Stimulated activated effector memory CD8-positive, alpha-beta T cell treated with anti-CD3 and anti-CD28 coated beads, Interleukin-12 subunit alpha, Interleukin-12 subunit beta, amount 100 ng/mL, for 72 hours (primary cell): Measurements from ENCODE around the gene CDCA4.
A peak's percentile ranks its signal among the peaks of the same experiment; 100 is the strongest.

ENCODE experiments used
- ATAC-seq: fragments of 150-1000 bp; cut with Tn5 transposase; 2 replicates; pipeline ENCODE4 v1.10.0; 2021
- DNase-seq, 2 donors: peaks; one replicate each; pipeline ENCODE4 v3.0.0; 2021 to 2022; ENCODE audit warnings: low spot score in 2 of 2
- H3K27ac Mint-ChIP-seq: one replicate; pipeline ENCODE4 v1.8.0; 2022; ENCODE audit warnings: mild to moderate bottlenecking, mixed read lengths
- H3K36me3 Mint-ChIP-seq: one replicate; pipeline ENCODE4 v1.8.0; 2022; ENCODE audit warnings: mild to moderate bottlenecking, mixed read lengths
- H3K4me1 Mint-ChIP-seq: one replicate; pipeline ENCODE4 v1.8.0; 2022; ENCODE audit warnings: mixed read lengths
- H3K4me3 Mint-ChIP-seq: one replicate; pipeline ENCODE4 v1.8.0; 2022; ENCODE audit warnings: mild to moderate bottlenecking, mixed read lengths
- H3K9me3 Mint-ChIP-seq: one replicate; pipeline ENCODE4 v1.8.0; 2022; ENCODE audit warnings: mixed read lengths

The CDCA4 gene

DNA sequence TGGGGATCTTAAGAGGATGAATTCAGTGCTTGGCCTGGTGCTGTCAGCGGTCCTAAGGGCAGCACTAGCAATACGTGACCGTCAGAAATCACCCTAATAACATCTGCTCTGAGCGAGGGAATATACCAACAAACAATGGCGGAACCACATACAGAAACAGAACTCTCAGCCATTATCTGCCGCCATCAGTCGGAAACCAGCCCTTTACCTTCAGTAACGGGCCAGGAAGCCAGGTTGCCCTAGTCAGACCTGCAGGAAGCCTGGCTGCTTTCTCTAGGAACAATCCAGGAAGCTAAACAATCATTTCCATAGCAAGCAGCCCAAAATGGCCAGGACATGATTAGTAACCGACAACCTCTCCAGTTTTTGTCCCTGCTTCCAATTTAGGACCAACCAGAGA lies 5.6 kb downstream of the CDCA4 start:
- H3K36me3 Mint-ChIP-seq = peaks cover 88% of the 10 kb centered on the region

DNA sequence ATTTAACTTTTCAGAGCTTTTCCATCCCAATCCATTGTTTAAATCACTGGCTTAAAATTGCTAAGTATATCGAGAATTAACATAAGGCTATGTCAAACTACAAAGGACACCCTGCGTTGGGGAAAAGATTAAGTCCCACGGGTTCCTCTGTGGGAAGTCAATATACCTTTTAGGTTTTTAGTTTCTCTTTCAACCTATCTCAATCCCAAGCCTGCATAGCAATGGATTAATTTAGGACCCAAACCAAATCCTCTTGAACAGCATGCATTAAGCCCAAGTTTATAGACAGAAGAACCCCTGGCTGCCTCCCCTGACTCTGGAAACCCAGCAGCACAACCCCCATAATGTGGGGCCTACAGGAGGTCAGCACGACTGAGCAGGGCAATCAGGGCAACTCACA lies 6.3 kb downstream of the CDCA4 start:
- DNase-seq (no peak), ATAC-seq (no peak)
- peak overlapping the region; percentile 88 for H3K27ac Mint-ChIP-seq
- peaks cover 88% of the 10 kb centered on the region for H3K36me3 Mint-ChIP-seq
- peaks cover 76% of the 10 kb centered on the region for H3K4me1 Mint-ChIP-seq
- H3K9me3 Mint-ChIP-seq = no peaks in the 10 kb centered on the region
- H3K4me3 Mint-ChIP-seq = peak overlapping the region; percentile 97

More for the DNA sequence above, 5.6 kb downstream of the CDCA4 start:
- no peak for ATAC-seq
- Mint-ChIP-seq H3K4me3 (peak overlapping the region; percentile 97), H3K9me3 (no peaks in the 10 kb centered on the region), H3K4me1 (peaks cover 82% of the 10 kb centered on the region), H3K27ac (peak overlapping the region; percentile 88)
- no peak for DNase-seq

DNA sequence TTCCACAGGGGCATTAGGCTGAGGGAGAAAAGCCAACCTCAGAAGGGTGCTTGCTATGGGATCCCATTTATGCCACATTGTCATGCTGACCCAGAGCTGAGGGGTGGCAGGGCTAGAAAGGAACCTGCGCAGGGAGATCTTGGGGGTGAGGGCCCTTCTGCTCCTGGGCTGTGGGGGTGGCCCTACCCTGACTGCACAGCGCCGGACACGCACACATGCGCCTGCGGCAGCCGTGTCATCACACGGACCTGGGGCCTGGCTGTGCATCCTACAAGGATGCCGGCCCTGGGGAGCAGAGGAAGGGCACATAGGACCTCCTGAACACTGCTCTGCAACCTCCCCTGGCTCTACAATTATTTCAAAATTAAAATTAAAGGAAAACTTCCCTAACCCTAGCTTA lies 6.9 kb downstream of the CDCA4 start:
- DNase-seq (no peak), ATAC-seq (no peak)
- H3K36me3 Mint-ChIP-seq = peaks cover 88% of the 10 kb centered on the region
- no peaks in the 10 kb centered on the region for H3K9me3 Mint-ChIP-seq
- H3K4me1 Mint-ChIP-seq = peaks cover 70% of the 10 kb centered on the region
- H3K27ac Mint-ChIP-seq = peak overlapping the region; percentile 88
- peak overlapping the region; percentile 97 for H3K4me3 Mint-ChIP-seq

DNA sequence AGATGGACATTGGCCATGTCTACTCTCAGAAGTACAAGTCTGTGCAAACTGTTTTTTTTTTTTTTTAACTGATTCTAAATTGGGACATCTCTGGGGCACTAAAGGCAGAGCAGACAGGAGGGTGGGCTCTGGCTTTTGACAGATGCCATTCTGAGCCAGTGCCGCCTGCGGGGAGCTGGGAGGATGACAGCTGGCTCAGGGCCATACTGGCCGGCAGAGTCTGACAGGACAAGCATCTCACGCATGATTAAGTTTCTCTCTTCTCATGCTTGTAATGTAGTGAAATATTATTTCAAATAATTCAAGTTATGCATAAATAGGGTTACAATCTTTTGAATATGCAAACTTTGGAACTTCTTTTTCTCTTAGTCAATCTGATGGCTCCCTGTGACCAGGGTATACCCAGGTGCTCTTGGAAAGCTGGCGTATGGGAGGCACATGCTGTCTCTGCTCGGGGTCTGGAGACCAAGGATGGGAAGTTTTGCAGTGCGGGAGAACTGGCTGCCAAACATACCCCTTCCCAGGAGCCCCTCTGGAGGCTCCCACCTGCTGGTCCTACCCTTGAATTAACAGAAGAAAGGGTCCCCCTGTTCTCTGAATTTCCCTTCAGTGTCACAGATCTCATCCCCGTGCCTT lies 7.6 kb downstream of the CDCA4 start:
- Mint-ChIP-seq H3K9me3 (no peaks in the 10 kb centered on the region), H3K36me3 (peaks cover 88% of the 10 kb centered on the region), H3K4me3 (peak overlapping the region; percentile 97), H3K27ac (peak overlapping the region; percentile 88), H3K4me1 (peaks cover 62% of the 10 kb centered on the region)
- no peak for DNase-seq
- ATAC-seq = no peak

DNA sequence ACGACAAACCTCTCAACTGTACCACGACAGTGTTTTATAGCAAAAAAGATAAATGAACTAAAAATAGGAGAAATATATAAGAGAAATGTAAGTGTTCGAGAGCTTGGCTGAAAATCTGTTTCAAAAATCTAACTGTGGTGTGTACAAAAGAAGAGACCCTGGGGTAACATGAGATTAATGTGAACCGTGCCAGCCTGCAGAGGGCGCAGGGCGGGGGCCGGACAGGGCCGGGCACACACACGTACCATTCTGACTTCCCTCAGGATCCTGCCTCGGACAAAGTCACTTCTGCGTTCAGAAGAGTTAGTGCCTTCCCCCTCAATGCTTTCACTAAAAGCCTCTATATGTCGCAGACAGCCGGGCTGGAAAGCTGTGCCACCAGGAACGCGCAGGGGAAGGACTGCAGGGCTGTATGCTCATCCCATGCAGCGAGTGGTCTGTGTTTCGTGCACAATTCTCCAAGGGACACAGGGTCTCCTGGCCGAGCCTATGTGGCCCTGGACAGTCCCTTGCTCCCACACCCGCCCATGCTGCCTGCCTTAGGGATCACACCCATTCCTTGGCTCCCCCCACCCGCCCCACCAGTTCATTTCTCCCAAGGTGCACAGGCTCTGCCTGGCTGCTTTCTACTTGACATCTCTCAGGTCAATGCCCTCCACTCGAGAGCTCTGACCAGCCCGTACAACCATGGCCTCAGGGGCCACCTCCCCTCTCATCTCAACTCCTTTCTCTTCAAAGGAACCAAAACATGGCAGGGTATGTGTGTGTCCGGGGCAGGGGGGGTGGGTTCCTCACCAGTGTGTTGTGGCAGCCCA lies 8.5 kb downstream of the CDCA4 start:
- H3K9me3 Mint-ChIP-seq = no peaks in the 10 kb centered on the region
- H3K36me3 Mint-ChIP-seq = peaks cover 86% of the 10 kb centered on the region
- DNase-seq = no peak
- H3K27ac Mint-ChIP-seq = peak overlapping the region; percentile 88
- H3K4me1 Mint-ChIP-seq = peaks cover 54% of the 10 kb centered on the region
- no peak overlapping the region for H3K4me3 Mint-ChIP-seq
- ATAC-seq = no peak

DNA sequence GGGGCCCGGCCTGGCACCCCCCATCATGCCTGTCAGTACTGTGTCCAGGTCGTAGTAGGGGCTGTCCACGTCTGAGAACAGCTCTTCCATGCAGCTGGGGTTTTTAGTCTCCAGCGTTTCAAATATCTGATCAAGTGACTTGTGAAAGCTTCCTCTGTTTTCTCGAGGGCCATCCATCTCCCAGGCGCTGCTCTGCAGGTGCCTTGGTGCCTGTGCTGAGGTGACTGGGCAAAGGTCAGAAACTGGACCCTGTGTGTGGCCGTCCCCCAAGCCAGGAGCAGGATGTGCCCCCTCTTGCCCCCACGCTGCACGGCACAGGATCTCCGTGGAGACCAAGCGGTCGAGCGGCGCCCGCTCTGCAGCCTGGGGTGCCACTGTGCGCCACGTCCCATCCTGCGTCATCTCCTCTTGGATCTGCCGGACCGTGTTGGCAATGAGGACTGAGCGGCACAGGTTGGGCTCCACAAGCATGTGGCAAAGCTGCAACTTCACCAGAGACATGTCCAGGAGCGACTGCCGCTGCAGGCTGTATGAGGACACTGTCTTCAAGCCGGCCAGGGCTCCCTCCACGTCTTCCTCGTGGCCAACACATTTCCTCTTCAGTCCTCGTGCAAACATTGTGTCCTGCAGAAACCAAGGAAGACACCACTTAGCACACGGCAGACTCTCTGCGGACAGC lies 9.4 kb downstream of the CDCA4 start:
- peaks cover 86% of the 10 kb centered on the region for H3K36me3 Mint-ChIP-seq
- H3K4me3 Mint-ChIP-seq = no peak overlapping the region
- DNase-seq = no peak
- ATAC-seq = no peak
- no peaks in the 10 kb centered on the region for H3K9me3 Mint-ChIP-seq
- peaks cover 48% of the 10 kb centered on the region for H3K4me1 Mint-ChIP-seq
- peak overlapping the region; percentile 37 for H3K27ac Mint-ChIP-seq

DNA sequence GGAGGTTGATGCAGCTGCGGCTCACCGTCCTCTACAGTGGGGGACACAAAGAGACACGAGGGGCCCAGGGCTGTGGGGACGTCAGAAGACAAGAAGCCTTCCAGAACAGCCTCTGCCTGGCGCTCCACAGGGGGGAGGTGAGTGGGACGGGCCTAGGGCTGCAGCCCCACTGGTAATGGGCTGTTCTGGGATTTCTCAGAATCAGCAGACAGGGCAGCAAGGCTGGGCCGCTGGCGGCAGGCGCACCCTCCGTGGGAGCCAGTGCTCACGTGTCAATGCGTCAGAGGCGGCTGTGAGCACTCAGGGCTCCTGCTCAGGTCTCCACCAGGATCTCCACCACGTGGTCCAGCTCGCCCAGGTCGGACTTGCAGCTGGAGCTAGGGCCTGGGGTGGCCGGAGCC lies 10.0 kb downstream of the CDCA4 start:
- Mint-ChIP-seq H3K4me3 (no peak overlapping the region), H3K4me1 (peaks cover 42% of the 10 kb centered on the region), H3K27ac (no peak overlapping the region), H3K9me3 (no peaks in the 10 kb centered on the region), H3K36me3 (peaks cover 86% of the 10 kb centered on the region)
- ATAC-seq = no peak
- DNase-seq = no peak

DNA sequence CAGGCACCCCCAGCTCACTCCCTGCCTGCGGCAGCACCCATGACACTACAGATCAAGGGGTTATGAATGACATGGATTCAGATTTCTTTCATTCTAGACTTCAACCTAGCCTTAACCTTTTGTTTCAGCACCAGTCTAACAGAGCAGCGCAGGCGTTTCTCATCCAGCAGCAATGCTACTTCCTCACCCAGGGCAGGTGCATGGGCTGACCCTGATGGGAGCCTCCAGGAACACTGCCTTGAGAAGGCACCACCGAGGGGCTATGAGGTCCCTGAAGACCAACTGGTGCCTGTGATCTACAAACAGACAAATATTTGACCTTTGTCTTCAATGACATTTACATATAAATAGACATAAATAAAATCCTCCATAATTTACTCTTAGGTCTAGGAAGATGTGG lies 10.8 kb downstream of the CDCA4 start:
- Mint-ChIP-seq H3K4me3 (no peak overlapping the region), H3K27ac (no peak overlapping the region), H3K36me3 (peaks cover 84% of the 10 kb centered on the region), H3K4me1 (peaks cover 34% of the 10 kb centered on the region), H3K9me3 (no peaks in the 10 kb centered on the region)
- ATAC-seq (no peak), DNase-seq (no peak)

DNA sequence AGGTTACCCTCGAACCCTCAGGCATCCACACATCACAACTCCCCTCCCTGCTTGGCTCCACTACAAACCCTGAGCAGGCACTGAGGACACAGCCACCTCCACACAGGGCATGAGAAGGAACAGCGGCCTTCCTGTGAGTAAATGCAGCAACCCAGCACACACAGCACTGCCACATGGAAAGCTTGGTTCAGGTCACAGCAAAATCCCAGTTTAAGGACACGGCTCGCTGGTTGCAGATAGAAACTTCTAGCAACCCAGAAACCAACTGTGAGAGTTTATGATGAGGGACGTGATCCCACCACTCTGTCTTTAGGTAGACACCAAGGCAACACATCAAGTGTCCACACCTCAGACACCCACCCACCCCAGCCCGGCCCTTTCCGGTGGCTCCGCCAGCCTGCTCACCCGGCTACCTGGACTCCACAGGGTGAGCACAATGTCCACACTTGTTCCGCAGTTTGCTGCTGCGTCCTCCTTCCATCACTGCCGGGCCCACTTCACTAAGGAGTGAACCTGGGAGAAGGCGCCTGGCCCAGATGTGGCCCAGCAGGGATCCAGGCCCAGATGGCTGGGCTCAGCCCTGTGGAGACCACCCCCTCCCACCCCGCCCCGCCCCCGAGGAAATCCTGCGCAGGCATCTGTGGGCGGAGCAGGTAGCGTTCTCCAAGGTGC lies 13.2 kb downstream of the CDCA4 start:
- Mint-ChIP-seq H3K9me3 (no peaks in the 10 kb centered on the region), H3K27ac (no peak overlapping the region), H3K36me3 (peaks cover 72% of the 10 kb centered on the region), H3K4me1 (peaks cover 10% of the 10 kb centered on the region), H3K4me3 (no peak overlapping the region)
- DNase-seq (no peak), ATAC-seq (peak; percentile 6)

DNA sequence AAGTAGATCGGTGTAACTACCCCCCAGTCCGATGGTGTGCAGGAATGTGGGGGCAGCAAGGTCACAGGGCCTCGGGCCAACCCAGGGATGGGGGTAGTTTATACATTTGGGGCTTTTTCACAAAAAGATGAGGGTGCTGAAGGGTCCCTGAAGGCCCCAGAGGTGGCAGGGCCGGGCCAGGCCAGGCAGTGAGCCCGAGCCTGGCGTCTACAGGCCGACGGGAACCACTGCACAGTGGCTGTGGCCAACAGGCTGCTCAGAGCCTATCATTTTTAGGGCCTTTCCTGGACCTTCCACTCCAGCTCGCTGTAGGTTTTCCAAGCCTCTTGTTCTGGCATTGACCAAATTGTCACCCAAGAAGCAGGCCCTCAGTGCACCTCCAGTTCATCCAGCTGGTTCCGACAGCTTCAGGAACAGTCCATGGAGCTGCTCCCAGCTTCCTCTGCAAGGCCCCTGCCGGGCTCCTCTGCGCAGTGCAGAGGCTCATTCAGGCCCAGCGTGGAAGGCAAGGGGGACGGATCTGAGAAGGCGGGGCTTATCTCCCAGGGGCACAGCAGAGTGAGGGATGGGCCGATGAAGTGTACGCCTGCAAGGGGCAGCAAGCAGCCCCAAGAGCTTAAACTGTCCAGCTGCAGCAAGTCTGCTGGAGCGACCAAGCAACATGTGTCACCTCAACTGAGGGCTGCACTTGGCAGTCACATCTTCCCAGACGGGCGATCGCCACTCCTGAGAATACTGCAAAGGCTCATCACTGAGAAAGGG lies 13.9 kb downstream of the CDCA4 start:
- Mint-ChIP-seq H3K4me3 (no peak overlapping the region), H3K36me3 (peaks cover 65% of the 10 kb centered on the region), H3K27ac (peak overlapping the region; percentile 68), H3K9me3 (no peaks in the 10 kb centered on the region), H3K4me1 (peaks cover 3% of the 10 kb centered on the region)
- ATAC-seq (no peak), DNase-seq (no peak)

DNA sequence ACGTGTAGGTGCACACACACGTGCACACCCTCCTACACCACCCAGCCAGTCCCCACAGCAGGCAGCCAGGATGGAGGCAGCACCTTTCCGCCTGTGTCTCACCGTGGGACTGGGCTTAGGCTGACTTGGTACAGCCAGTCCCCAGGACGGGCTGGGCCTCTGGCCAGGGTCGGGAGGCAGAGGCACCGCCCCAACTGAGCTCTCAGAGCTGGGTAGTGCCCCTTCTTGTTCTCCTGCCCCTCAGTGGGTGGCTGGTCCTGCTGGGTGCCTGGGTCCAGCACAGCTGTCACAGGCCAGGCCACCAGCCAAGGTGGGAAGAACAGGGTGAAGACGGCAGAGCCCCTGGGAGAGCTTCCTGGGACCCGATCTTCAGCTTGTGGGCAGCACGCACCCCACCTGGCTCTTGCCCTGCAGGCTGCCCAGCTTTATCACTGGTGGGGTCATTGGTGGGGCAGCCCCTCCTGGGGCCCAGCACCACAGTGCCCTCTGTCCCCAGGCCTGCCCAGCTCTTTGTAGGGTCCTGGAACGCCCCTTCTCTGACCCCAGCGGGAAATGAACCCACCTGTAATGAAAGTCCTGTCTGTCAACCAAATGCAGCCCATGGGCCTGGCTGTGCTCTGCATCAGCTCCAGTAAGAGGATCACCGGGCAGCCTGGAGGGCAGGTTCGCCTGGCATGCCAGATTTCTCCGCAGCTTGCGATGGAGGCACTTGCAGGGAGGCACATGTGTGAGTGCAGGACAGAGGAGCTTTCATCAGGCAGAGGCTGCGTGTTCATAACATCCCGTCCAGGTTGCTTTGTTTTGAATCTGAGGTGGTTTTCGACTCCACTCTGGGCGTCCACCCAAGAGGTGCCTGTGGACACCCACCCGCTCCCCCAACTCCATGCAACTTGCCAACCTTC lies 14.7 kb downstream of the CDCA4 start:
- H3K27ac Mint-ChIP-seq = peak overlapping the region; percentile 68
- no peak for DNase-seq
- no peaks in the 10 kb centered on the region for H3K9me3 Mint-ChIP-seq
- no peaks in the 10 kb centered on the region for H3K4me1 Mint-ChIP-seq
- no peak overlapping the region for H3K4me3 Mint-ChIP-seq
- H3K36me3 Mint-ChIP-seq = peaks cover 56% of the 10 kb centered on the region
- peak; percentile 37 for ATAC-seq

DNA sequence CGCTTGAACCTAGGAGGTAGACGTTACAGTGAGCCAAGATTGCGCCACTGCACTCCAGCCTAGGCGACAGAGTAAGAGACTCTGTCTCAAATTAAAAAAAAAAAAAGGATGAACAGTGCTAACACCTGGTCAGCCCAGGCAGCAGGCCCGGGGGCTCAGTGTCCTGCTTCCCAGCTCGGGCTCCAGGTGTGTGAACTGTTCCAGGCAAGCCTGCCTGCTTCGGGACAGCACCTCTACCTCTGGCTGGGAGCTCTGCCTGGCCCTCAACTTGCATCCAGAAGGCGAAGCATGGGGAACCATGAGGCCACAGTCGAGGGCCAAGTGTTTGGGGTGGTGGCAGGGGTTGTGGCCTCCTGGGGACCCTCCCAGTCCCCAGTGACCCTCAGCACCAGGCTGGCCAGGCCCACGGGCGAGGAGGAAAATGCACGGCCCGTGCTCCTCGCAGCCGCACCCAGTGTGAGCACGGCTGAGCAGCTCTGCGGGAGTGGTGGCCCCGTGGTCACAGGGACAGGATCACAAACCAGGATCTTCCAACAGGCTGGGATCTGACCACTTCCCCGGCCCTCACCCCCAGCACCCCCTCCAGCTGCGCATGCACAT lies 15.5 kb downstream of the CDCA4 start:
- H3K27ac Mint-ChIP-seq = peak overlapping the region; percentile 68
- H3K4me3 Mint-ChIP-seq = no peak overlapping the region
- H3K36me3 Mint-ChIP-seq = peaks cover 49% of the 10 kb centered on the region
- DNase-seq (no peak), ATAC-seq (peak; percentile 37)
- no peaks in the 10 kb centered on the region for H3K9me3 Mint-ChIP-seq
- no peaks in the 10 kb centered on the region for H3K4me1 Mint-ChIP-seq

DNA sequence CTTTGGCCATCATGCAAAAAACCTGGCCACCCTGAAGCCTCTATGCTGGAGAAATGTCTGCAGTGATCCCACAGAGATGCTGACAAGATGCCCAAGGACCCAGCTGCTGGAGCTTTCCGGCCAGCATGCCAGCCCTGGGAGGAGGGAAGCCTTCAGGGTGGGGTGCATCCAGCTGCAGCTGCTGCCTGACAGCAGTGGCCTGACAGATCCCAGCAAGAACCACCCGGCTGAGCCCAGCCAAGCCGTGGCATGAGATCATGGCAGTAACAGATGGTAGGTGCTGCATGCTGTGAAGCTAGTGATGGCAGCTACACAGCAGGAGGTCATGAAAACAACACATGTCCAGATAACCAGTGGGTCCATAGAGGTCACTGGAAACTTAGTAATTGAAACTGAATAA lies 21.5 kb downstream of the CDCA4 start:
- Mint-ChIP-seq H3K4me3 (no peak overlapping the region), H3K4me1 (no peaks in the 10 kb centered on the region), H3K27ac (no peak overlapping the region), H3K36me3 (peaks cover 5% of the 10 kb centered on the region), H3K9me3 (no peaks in the 10 kb centered on the region)
- DNase-seq = no peak
- ATAC-seq = no peak

DNA sequence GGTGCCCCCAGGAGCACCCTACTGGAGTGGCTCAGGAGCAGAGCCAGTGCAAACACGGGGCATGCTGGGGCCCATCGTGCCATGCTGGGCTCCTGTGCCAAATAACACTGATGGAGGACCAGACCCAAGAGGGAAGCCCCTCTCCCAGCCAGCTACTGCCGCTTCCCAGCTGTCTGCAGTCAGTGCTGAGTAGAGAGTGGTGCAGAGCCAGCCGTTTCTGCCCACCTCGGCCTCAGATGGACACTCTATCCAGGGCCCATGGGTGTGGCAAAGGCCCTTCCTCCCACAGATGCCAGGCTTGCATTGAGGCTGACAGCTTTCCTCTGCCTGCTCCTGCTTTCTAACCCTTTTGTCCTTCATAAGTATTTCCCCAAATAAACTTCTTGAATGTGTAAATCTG lies 22.1 kb downstream of the CDCA4 start:
- ATAC-seq = no peak
- no peaks in the 10 kb centered on the region for H3K4me1 Mint-ChIP-seq
- DNase-seq = no peak
- H3K9me3 Mint-ChIP-seq = no peaks in the 10 kb centered on the region
- no peak overlapping the region for H3K27ac Mint-ChIP-seq
- H3K36me3 Mint-ChIP-seq = peaks cover 5% of the 10 kb centered on the region
- H3K4me3 Mint-ChIP-seq = no peak overlapping the region
